Tibial nerve (tissue), 3 donors: ENCODE results near the gene SLC27A3.

Experiments
- CTCF ChIP-seq, 5 experiments: fragments of 200-600 bp in 3 of 5; fragments of 450-650 bp in 2 of 5; sonication (generic) in 3 of 5; IDR thresholded peaks; one replicate each; pipeline ENCODE4 v1.5.1; 2016 to 2019; ENCODE audit warnings: antibody characterized with exemption in 5 of 5, mild to moderate bottlenecking in 3 of 5, moderate library complexity in 2 of 5
- POLR2A ChIP-seq, 2 donors: fragments of 450-650 bp; IDR thresholded peaks; one replicate each; pipeline ENCODE4 v1.6.1; 2017; ENCODE audit warnings: antibody characterized with exemption in 2 of 2, mild to moderate bottlenecking in 2 of 2, moderate library complexity in 2 of 2

GRCh38 chr1:153764310-153764709 lies 10.9 kb upstream of the SLC27A3 start:
- TF ChIP-seq CTCF (IDR thresholded peaks at IDR 0.05) (no peak), POLR2A (IDR thresholded peaks at IDR 0.05) (no peak)
